ENCODE results near the gene OR11G2.
"Not testable (repeated sequence)": the region's sequence is repeated elsewhere in the genome, so short reads cannot be mapped to it uniquely, and the experiment has no call there.

DNA sequence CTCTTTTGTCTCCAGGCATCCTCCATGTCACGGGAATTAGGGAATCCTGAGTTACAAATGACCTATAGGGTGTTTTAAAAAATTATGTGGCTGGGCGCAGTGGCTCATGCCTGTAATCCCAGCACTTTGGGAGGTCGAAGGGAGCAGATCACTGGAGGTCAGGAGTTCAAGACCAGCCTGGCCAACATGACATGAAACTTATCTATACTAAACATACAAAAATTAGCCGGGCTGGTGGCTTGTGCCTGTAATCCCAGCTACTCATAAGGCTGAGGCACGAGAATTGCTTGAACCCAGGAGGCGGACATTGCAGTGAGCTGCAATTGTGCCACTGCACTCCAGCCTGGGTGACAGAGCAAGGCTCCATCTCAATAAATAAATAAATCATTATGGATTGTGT lies 4.5 kb downstream of the OR11G2 start:
- TF ChIP-seq, protein P1, sequence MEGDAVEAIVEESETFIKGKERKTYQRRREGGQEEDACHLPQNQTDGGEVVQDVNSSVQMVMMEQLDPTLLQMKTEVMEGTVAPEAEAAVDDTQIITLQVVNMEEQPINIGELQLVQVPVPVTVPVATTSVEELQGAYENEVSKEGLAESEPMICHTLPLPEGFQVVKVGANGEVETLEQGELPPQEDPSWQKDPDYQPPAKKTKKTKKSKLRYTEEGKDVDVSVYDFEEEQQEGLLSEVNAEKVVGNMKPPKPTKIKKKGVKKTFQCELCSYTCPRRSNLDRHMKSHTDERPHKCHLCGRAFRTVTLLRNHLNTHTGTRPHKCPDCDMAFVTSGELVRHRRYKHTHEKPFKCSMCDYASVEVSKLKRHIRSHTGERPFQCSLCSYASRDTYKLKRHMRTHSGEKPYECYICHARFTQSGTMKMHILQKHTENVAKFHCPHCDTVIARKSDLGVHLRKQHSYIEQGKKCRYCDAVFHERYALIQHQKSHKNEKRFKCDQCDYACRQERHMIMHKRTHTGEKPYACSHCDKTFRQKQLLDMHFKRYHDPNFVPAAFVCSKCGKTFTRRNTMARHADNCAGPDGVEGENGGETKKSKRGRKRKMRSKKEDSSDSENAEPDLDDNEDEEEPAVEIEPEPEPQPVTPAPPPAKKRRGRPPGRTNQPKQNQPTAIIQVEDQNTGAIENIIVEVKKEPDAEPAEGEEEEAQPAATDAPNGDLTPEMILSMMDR (IDR thresholded peaks at IDR 0.05), result not testable (repeated sequence)
- TF ChIP-seq POLR2A (IDR thresholded peaks at IDR 0.05); POLR2AphosphoS5 (IDR thresholded peaks at IDR 0.05); EP300 (IDR thresholded peaks at IDR 0.05; ENCODE audit: low read depth): not testable (repeated sequence)

Measured in transverse colon (tissue), 4 donors.